Measurements from ENCODE around the gene RFC2. TPM values are rescaled to one million over a fixed set of nuclear protein-coding genes. Genes with fewer than 3 reads are reported as not detected.

The RFC2 gene
- total RNA-seq, 1 experiment from 2014 or later: 75.6 TPM

- BruUV-seq (replicated peaks): no TSS peak
- Histone ChIP-seq H4K20me1 (ENCODE audit: insufficient read depth) (peaks cover 71% of the 10 kb centered on the region; the same call in 1 of the 2 replicates), H3K4me1 (ENCODE audit: control insufficient read depth in 1 of 2, insufficient read depth in 2 of 2, low read length in 2 of 2) (peaks cover 48 to 81% of the 10 kb centered on the region in 2 experiments), H3K27ac (ENCODE audit: low read depth, low read length) (peak overlapping the region; percentile 25), H3K4me2 (ENCODE audit: low read length) (peak overlapping the region; percentile 45; the same call in 1 of the 2 replicates), H3K4me3 (replicated peaks in 1 of 2; ENCODE audit: low read depth in 1 of 2, low read length in 2 of 2) (no peak overlapping the region), H3K36me3 (ENCODE audit: control insufficient read depth in 1 of 2, insufficient read depth in 2 of 2, low read length in 2 of 2) (peaks cover 7 to 43% of the 10 kb centered on the region in 2 experiments; a peak in 3 of 4 replicates), H3K9me2 (ENCODE audit: insufficient read depth) (no peaks in the 10 kb centered on the region), H3K79me2 (ENCODE audit: insufficient read depth, low read length) (peaks cover 100% of the 10 kb centered on the region), H3K9me3 (ENCODE audit: control insufficient read depth in 1 of 2, insufficient read depth in 1 of 2, low read depth in 1 of 2, low read length in 2 of 2) (no peaks in the 10 kb centered on the region), H3K9ac (ENCODE audit: low read length) (peak overlapping the region; percentile 4; the same call in 1 of the 2 replicates), H2AFZ (ENCODE audit: low read depth, low read length, poor library complexity, severe bottlenecking) (no peak overlapping the region), H3K27me3 (ENCODE audit: insufficient read depth, low read length) (no peaks in the 10 kb centered on the region)
- TF ChIP-seq JUND (IDR thresholded peaks at IDR 0.05) (no peak), ZNF274 (IDR thresholded peaks at IDR 0.05; ENCODE audit: low read depth, low read length) (no peak), SRF (IDR thresholded peaks at IDR 0.05; ENCODE audit: low read depth) (no peak), POLR2AphosphoS5 (IDR thresholded peaks at IDR 0.05; ENCODE audit: low read depth, low read length) (no peak), SIN3A (IDR thresholded peaks at IDR 0.05; ENCODE audit: low read depth) (no peak), CBX3 (IDR thresholded peaks at IDR 0.05; ENCODE audit: low read depth) (no peak), ELF1 (IDR thresholded peaks at IDR 0.05; ENCODE audit: borderline replicate concordance, low read depth) (no peak), EZH2 (IDR thresholded peaks at IDR 0.05) (no peak), POLR2A (IDR thresholded peaks at IDR 0.05; ENCODE audit: borderline replicate concordance, extremely low read depth, insufficient read depth, insufficient read length) (no peak), RAD21 (IDR thresholded peaks at IDR 0.05; ENCODE audit: low read depth) (no peak), SP1 (IDR thresholded peaks at IDR 0.05; ENCODE audit: low read depth) (no peak), FOSL1 (IDR thresholded peaks at IDR 0.05; ENCODE audit: low read depth) (no peak), TCF7L2 (IDR thresholded peaks at IDR 0.05; ENCODE audit: borderline replicate concordance, extremely low read depth, insufficient read depth, insufficient read length) (no peak), EZH2phosphoT487 (IDR thresholded peaks at IDR 0.05; ENCODE audit: borderline replicate concordance) (no peak)
- TF ChIP-seq, protein P1, sequence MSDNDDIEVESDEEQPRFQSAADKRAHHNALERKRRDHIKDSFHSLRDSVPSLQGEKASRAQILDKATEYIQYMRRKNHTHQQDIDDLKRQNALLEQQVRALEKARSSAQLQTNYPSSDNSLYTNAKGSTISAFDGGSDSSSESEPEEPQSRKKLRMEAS (IDR thresholded peaks at IDR 0.05): no peak
- TF ChIP-seq, protein P2, sequence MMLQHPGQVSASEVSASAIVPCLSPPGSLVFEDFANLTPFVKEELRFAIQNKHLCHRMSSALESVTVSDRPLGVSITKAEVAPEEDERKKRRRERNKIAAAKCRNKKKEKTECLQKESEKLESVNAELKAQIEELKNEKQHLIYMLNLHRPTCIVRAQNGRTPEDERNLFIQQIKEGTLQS (IDR thresholded peaks at IDR 0.05): no peak
- intact Hi-C loops (cut with micrococcal nuclease): loop anchor here (2.0 kb wide), 1 partner anchor 114 kb away; no protein-coding TSS in a partner anchor
- ATAC-seq (peak; percentile 21; the same call in 1 of the 2 replicates), DNase-seq (ENCODE audit: low read depth, low spot score) (no peak)
- ChIA-PET RAD21 (ENCODE audit: low non-redundant PET in 1 of 2, low total read pairs in 2 of 2, uncharacterized antibody in 2 of 2, unreplicated experiment in 2 of 2) (interaction anchor here (0.6 to 1.2 kb wide), 3 partner anchors 99 to 116 kb away, joined by 3 read pairs; partner anchors contain the start of gene LIMK1 (in 1 of the 2)), POLR2A (interaction anchor here (0.8 to 2.0 kb wide), 5 partner anchors 8 to 124 kb away, joined by 3 to 6 read pairs (median 5); partner anchors contain the start of gene EIF4H), CTCF (interaction anchor here (0.8 to 2.0 kb wide), 14 partner anchors 9 to 158 kb away, joined by 3 to 12 read pairs (median 4); partner anchors contain the start of genes EIF4H and LIMK1)
These were observed 71.1 kb downstream of the RFC2 start for GRCh38 chr7:74183142-74183541.
